IMR-90 (cell line): Measurements from ENCODE around the gene CCN6. TPM values are rescaled to one million over a fixed set of nuclear protein-coding genes. Genes with fewer than 3 reads are reported as not detected.

ENCODE experiments used
- ATAC-seq: fragments of 200-7000 bp; cut with Tn5 transposase; 2 replicates; pipeline ENCODE4 v1.9.1; 2020; ENCODE audit warnings: low read depth, mild to moderate bottlenecking, moderate library complexity
- BruUV-seq: library from RNA; stranded (reverse); fragments of 400-500 nt; replicated peaks from 2 replicates; lab custom pipeline; 2021; lab: Mats Ljungman, UMichigan
- CTCF ChIA-PET: fragments of 300-600 bp; formaldehyde crosslinking; extraction: SDS; loops from one replicate; lab custom pipeline; 2021; ENCODE audit warnings: antibody characterized with exemption; lab: Yijun Ruan, JAX
- POLR2A ChIA-PET: fragments of 300-600 bp; sonication (Branson Sonifier 250); formaldehyde crosslinking; loops from one replicate; lab custom pipeline; 2022; ENCODE audit warnings: antibody characterized with exemption; ENCODE audit not compliant: unreplicated experiment; lab: Charles Lee
- DNase-seq: peaks from one replicate; pipeline ENCODE4 v3.0.0; 2013
- H2AFZ ChIP-seq: replicated peaks from 2 replicates; pipeline ENCODE3; 2013; ENCODE audit warnings: low read length, mild to moderate bottlenecking; ENCODE audit not compliant: poor library complexity
- H2AK5ac ChIP-seq: 2 replicates; pipeline ENCODE4 v1.6.1; 2013; ENCODE audit warnings: low read depth, low read length, inconsistent platforms
- H2AK9ac ChIP-seq: replicated peaks from 2 replicates; pipeline ENCODE3; 2013; ENCODE audit warnings: mild to moderate bottlenecking, low read depth, low read length, moderate library complexity; ENCODE audit not compliant: poor library complexity
- H2BK120ac ChIP-seq: 2 replicates; pipeline ENCODE4 v1.6.1; 2013; ENCODE audit warnings: low read depth, low read length, inconsistent platforms
- H2BK15ac ChIP-seq: 3 replicates; pipeline ENCODE4 v1.6.1; 2013; ENCODE audit warnings: low read depth, low read length, inconsistent platforms
- H2BK20ac ChIP-seq: 2 replicates; pipeline ENCODE4 v1.6.1; 2013; ENCODE audit warnings: low read depth, mild to moderate bottlenecking, inconsistent platforms, low read length, moderate library complexity
- H2BK5ac ChIP-seq: 2 replicates; pipeline ENCODE4 v1.6.1; 2013; ENCODE audit warnings: mild to moderate bottlenecking, low read depth, low read length, inconsistent platforms; ENCODE audit not compliant: poor library complexity, severe bottlenecking
- H3K14ac ChIP-seq: replicated peaks from 2 replicates; pipeline ENCODE4 v1.6.1; 2013; ENCODE audit warnings: low read depth, low read length, inconsistent platforms
- H3K18ac ChIP-seq: 2 replicates; pipeline ENCODE4 v1.6.1; 2013; ENCODE audit warnings: low read depth, low read length, control low read depth
- H3K23ac ChIP-seq: 2 replicates; pipeline ENCODE4 v1.6.1; 2013; ENCODE audit warnings: low read depth, low read length, inconsistent platforms
- H3K27ac ChIP-seq: 2 replicates; pipeline ENCODE4 v1.5.1; 2013; ENCODE audit warnings: mild to moderate bottlenecking, control low read depth, low read length; ENCODE audit not compliant: insufficient read depth
- H3K27me3 ChIP-seq: 2 replicates; pipeline ENCODE4 v1.6.1; 2013; ENCODE audit warnings: low read length; ENCODE audit not compliant: control insufficient read depth, insufficient read depth
- H3K36me3 ChIP-seq: 2 replicates; pipeline ENCODE4 v1.6.1; 2013; ENCODE audit warnings: low read length, mixed read lengths; ENCODE audit not compliant: control insufficient read depth, insufficient read depth
- H3K4ac ChIP-seq: 2 replicates; pipeline ENCODE4 v1.6.1; 2013; ENCODE audit warnings: low read depth, low read length, inconsistent platforms
- H3K4me1 ChIP-seq: 2 replicates; pipeline ENCODE4 v1.6.1; 2013; ENCODE audit warnings: low read length, mixed read lengths; ENCODE audit not compliant: control insufficient read depth, insufficient read depth
- H3K4me2 ChIP-seq: 2 replicates; pipeline ENCODE4 v1.6.1; 2013; ENCODE audit warnings: low read depth, mild to moderate bottlenecking, control low read depth, low read length, moderate library complexity
- H3K4me3 ChIP-seq: 2 replicates; pipeline ENCODE4 v1.5.1; 2013; ENCODE audit warnings: low read depth, mild to moderate bottlenecking, control low read depth, low read length, moderate library complexity; ENCODE audit not compliant: insufficient read depth
- H3K56ac ChIP-seq: 2 replicates; pipeline ENCODE4 v1.6.1; 2013; ENCODE audit warnings: low read length, inconsistent platforms; ENCODE audit not compliant: insufficient read depth; ENCODE audit errors: extremely low read depth
- H3K79me1 ChIP-seq, 2 experiments: 2 replicates each; pipeline ENCODE4 v1.6.1; 2013; ENCODE audit warnings: low read length in 2 of 2, inconsistent platforms in 1 of 2, low read depth in 1 of 2
- H3K9ac ChIP-seq: 2 replicates; pipeline ENCODE4 v1.6.1; 2013; ENCODE audit warnings: low read depth, low read length, control low read depth
- H3K9me1 ChIP-seq: 2 replicates; pipeline ENCODE4 v1.6.1; 2013; ENCODE audit warnings: low read length, inconsistent platforms; ENCODE audit not compliant: insufficient read depth
- H3K9me3 ChIP-seq: 2 replicates; pipeline ENCODE4 v1.6.1; 2013; ENCODE audit warnings: low read length; ENCODE audit not compliant: control insufficient read depth, insufficient read depth
- H4K20me1 ChIP-seq: 2 replicates; pipeline ENCODE4 v1.6.1; 2013; ENCODE audit warnings: low read length, inconsistent platforms; ENCODE audit not compliant: insufficient read depth
- H4K5ac ChIP-seq: 2 replicates; pipeline ENCODE4 v1.6.1; 2013; ENCODE audit warnings: mild to moderate bottlenecking, low read depth, low read length, control low read depth
- H4K8ac ChIP-seq, 2 experiments: 2 replicates each; pipeline ENCODE4 v1.6.1; 2013; ENCODE audit warnings: low read depth in 2 of 2, low read length in 2 of 2, control low read depth in 1 of 2, inconsistent platforms in 1 of 2
- H4K91ac ChIP-seq: 2 replicates; pipeline ENCODE4 v1.6.1; 2013; ENCODE audit warnings: low read depth, low read length, inconsistent platforms; ENCODE audit not compliant: insufficient read depth
- CEBPB ChIP-seq: IDR thresholded peaks from 2 replicates; pipeline ENCODE4 v1.6.1; 2012; ENCODE audit warnings: low read depth, low read length, improper control_type of control experiment
- ELK1 ChIP-seq: fragments of 150-350 bp; IDR thresholded peaks from 2 replicates; pipeline ENCODE4 v1.6.1; 2016; ENCODE audit warnings: low read depth, mild to moderate bottlenecking, low read length, moderate library complexity, borderline replicate concordance
- FOS ChIP-seq: fragments of 150-350 bp; IDR thresholded peaks from 2 replicates; pipeline ENCODE4 v1.6.1; 2016; ENCODE audit warnings: low read depth, low read length
- MAZ ChIP-seq: IDR thresholded peaks from 2 replicates; pipeline ENCODE4 v1.6.1; 2012; ENCODE audit warnings: low read depth, mild to moderate bottlenecking, low read length, improper control_type of control experiment, moderate library complexity, borderline replicate concordance
- RAD21 ChIP-seq: IDR thresholded peaks from 2 replicates; pipeline ENCODE4 v1.6.1; 2012; ENCODE audit warnings: low read length, improper control_type of control experiment
- RFX5 ChIP-seq: IDR thresholded peaks from 2 replicates; pipeline ENCODE4 v1.8.0; 2012; ENCODE audit warnings: low read depth, mild to moderate bottlenecking, low read length, moderate library complexity
- SMC3 ChIP-seq: fragments of 150-350 bp; IDR thresholded peaks from 2 replicates; pipeline ENCODE4 v1.6.1; 2016; ENCODE audit warnings: low read depth, mild to moderate bottlenecking, antibody characterized with exemption, low read length, moderate library complexity
- WGBS, 2 experiments: methylation state at CpG; one replicate each; pipeline versions ENCODE4 v1.1.5 to v1.1.7; 2013; ENCODE audit warnings: missing lambda C conversion rate in 2 of 2; ENCODE audit not compliant: insufficient read length in 1 of 2; ENCODE audit errors: extremely low coverage in 2 of 2; 5-methylcytosine and 5-hydroxymethylcytosine counted together
- dilution Hi-C: fragments of 300-500 bp; cut with HindIII; formaldehyde crosslinking; loops from one replicate; pipeline ENCODE4 v1.14.3; 2018; ENCODE audit warnings: low sequenced_read_pairs; ENCODE audit not compliant: unreplicated experiment
- in situ Hi-C: fragments of 300-500 bp; cut with MboI; formaldehyde crosslinking; loops from 3 replicates; pipeline ENCODE4 v1.14.3; 2019; ENCODE audit warnings: low sequenced_read_pairs, inconsistent platforms, mixed read lengths
- intact Hi-C: fragments of 100-400 bp; cut with micrococcal nuclease; formaldehyde crosslinking; loops from 2 replicates; pipeline ENCODE4 v1.10.0; 2022
- polyA plus RNA-seq, 3 experiments: library from polyadenylated mRNA; depleted of rRNA; stranded (reverse); fragments of >200 nt; gene quantifications; 2 replicates each; pipeline ENCODE4 v1.2.3, GENCODE V29; 2012; ENCODE audit warnings: low replicate concordance in 1 of 3
- total RNA-seq: library from RNA; depleted of rRNA; stranded (reverse); fragments of >200 nt; gene quantifications from 2 replicates; pipeline ENCODE4 v1.2.3, GENCODE V29; 2012

The CCN6 gene
- total and polyA plus RNA-seq, 2 of the 4 experiments (the other 2 are of a cell fraction), result not detected

GRCh38 chr6:112027942-112028674, 25.8 kb upstream of the CCN6 start:
- intact Hi-C loops (no loop called here), dilution Hi-C loops (no loop called here)
- no peak for DNase-seq

More at GRCh38 chr6:112027942-112028674, 25.8 kb upstream of the CCN6 start:
- no peak overlapping the region for H3K9ac ChIP-seq
- no peak for ATAC-seq
- H3K18ac ChIP-seq, result no peak overlapping the region
- H3K36me3 ChIP-seq, result no peaks in the 10 kb centered on the region
- H3K9me1 ChIP-seq, result 0 out of 2 replicates have a peak, but pooled peaks cover 3% of the 10 kb centered on the region
- TF ChIP-seq RFX5 (no peak), FOS (no peak), CEBPB (no peak), ELK1 (no peak), MAZ (no peak), RAD21 (no peak), SMC3 (no peak)
- H2BK5ac ChIP-seq, result no peak overlapping the region
- H2AFZ ChIP-seq, result no peak overlapping the region
- H2BK120ac ChIP-seq, result no peak overlapping the region
- no peak overlapping the region for H3K4me3 ChIP-seq
- H3K56ac ChIP-seq, result no peak overlapping the region
- no peaks in the 10 kb centered on the region for H4K20me1 ChIP-seq
- peaks cover 13% of the 10 kb centered on the region for H3K27me3 ChIP-seq
- BruUV-seq, result no TSS peak
- H3K27ac ChIP-seq, result no peak overlapping the region
- no CpG with 5 or more reads among the region's 3 CpGs for WGBS, 2 experiments
- CTCF ChIA-PET, result interaction anchor here (1.2 to 1.5 kb wide), 3 partner anchors 8 to 303 kb away, joined by 3 to 5 read pairs (median 3); no protein-coding TSS in a partner anchor
- H3K23ac ChIP-seq, result no peak overlapping the region
- no peak overlapping the region for H4K91ac ChIP-seq
- H3K4ac ChIP-seq, result no peak overlapping the region
- no peak overlapping the region for H4K8ac ChIP-seq
- no peaks in the 10 kb centered on the region for H3K4me1 ChIP-seq
- H3K79me1 ChIP-seq, result no peaks in the 10 kb centered on the region
- no peak overlapping the region for H2BK15ac ChIP-seq
- H4K5ac ChIP-seq, result no peak overlapping the region
- no peak overlapping the region for H2AK5ac ChIP-seq
- peaks cover 3% of the 10 kb centered on the region for H3K9me3 ChIP-seq
- H3K4me2 ChIP-seq, result no peak overlapping the region
- no peak overlapping the region for H2AK9ac ChIP-seq
- H3K14ac ChIP-seq, result no peak overlapping the region
- H2BK20ac ChIP-seq, result no peak overlapping the region
- in situ Hi-C loops, result loop anchor here (25.0 kb wide), 2 partner anchors 666 to 991 kb away; no protein-coding TSS in a partner anchor
- POLR2A ChIA-PET, result interaction anchor here (0.5 kb wide), 1 partner anchor 545 kb away, joined by 7 read pairs; the partner anchor contains the start of gene REV3L
